GM23248 (cell line): ENCODE measurements around the gene LAMA2. TPM values are rescaled to one million over a fixed set of nuclear protein-coding genes. Genes with fewer than 3 reads are reported as not detected.

ENCODE experiments used
- DNase-seq: peaks from one replicate; pipeline ENCODE4 v3.0.0-alpha.2; 2015
- H2AFZ ChIP-seq: fragments of 200-600 bp; sonication (generic); 2 replicates; pipeline ENCODE4 v1.6.1; 2016; ENCODE audit warnings: antibody characterized with exemption
- H3F3A ChIP-seq: fragments of 200-600 bp; sonication (generic); 2 replicates; pipeline ENCODE4 v1.6.1; 2016; ENCODE audit warnings: mild to moderate bottlenecking, antibody characterized with exemption, mixed run types; ENCODE audit not compliant: insufficient read depth
- H3K27ac ChIP-seq: fragments of 200-600 bp; sonication (generic); 2 replicates; pipeline ENCODE4 v1.5.1; 2016; ENCODE audit warnings: mild to moderate bottlenecking
- H3K27me3 ChIP-seq: fragments of 200-600 bp; sonication (generic); replicated peaks from 2 replicates; pipeline ENCODE4 v1.6.1; 2016; ENCODE audit warnings: mild to moderate bottlenecking; ENCODE audit not compliant: insufficient read depth
- H3K36me3 ChIP-seq: fragments of 200-600 bp; sonication (generic); 2 replicates; pipeline ENCODE4 v1.6.1; 2016; ENCODE audit warnings: low read depth, mild to moderate bottlenecking
- H3K4me1 ChIP-seq: fragments of 200-600 bp; sonication (generic); 2 replicates; pipeline ENCODE4 v1.6.1; 2016; ENCODE audit warnings: mild to moderate bottlenecking; ENCODE audit not compliant: insufficient read depth
- H3K4me2 ChIP-seq: fragments of 200-600 bp; sonication (generic); one replicate; pipeline ENCODE4 v1.6.1; 2016; ENCODE audit warnings: mild to moderate bottlenecking; ENCODE audit not compliant: unreplicated experiment
- H3K4me3 ChIP-seq: fragments of 200-600 bp; sonication (generic); 2 replicates; pipeline ENCODE4 v1.5.1; 2016; ENCODE audit warnings: mild to moderate bottlenecking
- H3K79me2 ChIP-seq: fragments of 200-600 bp; sonication (generic); 2 replicates; pipeline ENCODE4 v1.6.1; 2016; ENCODE audit warnings: mild to moderate bottlenecking; ENCODE audit not compliant: insufficient read depth
- H3K9ac ChIP-seq: fragments of 200-600 bp; sonication (generic); 2 replicates; pipeline ENCODE4 v1.6.1; 2016; ENCODE audit warnings: mild to moderate bottlenecking
- H3K9me2 ChIP-seq: fragments of 200-600 bp; sonication (generic); 2 replicates; pipeline ENCODE4 v1.6.1; 2016; ENCODE audit warnings: mixed run types, mild to moderate bottlenecking, moderate library complexity; ENCODE audit not compliant: insufficient read depth
- H3K9me3 ChIP-seq: fragments of 200-600 bp; sonication (generic); one replicate; pipeline ENCODE4 v1.6.1; 2017; ENCODE audit warnings: low read depth
- H4K20me1 ChIP-seq: fragments of 200-600 bp; sonication (generic); 2 replicates; pipeline ENCODE4 v1.6.0; 2016; ENCODE audit not compliant: insufficient read depth
- EZH2 ChIP-seq: fragments of 200-600 bp; sonication (generic); IDR thresholded peaks from 2 replicates; pipeline ENCODE4 v1.6.1; 2018; ENCODE audit warnings: antibody characterized with exemption, mild to moderate bottlenecking; ENCODE audit not compliant: insufficient read depth, poor library complexity, severe bottlenecking
- EZH2phosphoT487 ChIP-seq: fragments of 200-600 bp; sonication (generic); IDR thresholded peaks from 2 replicates; pipeline ENCODE4 v1.6.1; 2018; ENCODE audit warnings: antibody characterized with exemption, moderate library complexity, mild to moderate bottlenecking, low read depth; ENCODE audit not compliant: insufficient read depth
- WGBS, 2 experiments: methylation state at CpG; one replicate each; pipeline ENCODE4 v1.1.6; 2015 to 2017; ENCODE audit warnings: low lambda C conversion rate in 2 of 2, low coverage in 1 of 2; ENCODE audit errors: missing lambda C conversion rate in 2 of 2; 5-methylcytosine and 5-hydroxymethylcytosine counted together
- in situ Hi-C: fragments of 300-500 bp; cut with MboI; formaldehyde crosslinking; loops from 2 replicates; pipeline ENCODE4 v1.15.0; 2020
- polyA plus RNA-seq: library from polyadenylated mRNA; unstranded; fragments of >200 nt; fragmentation: Nextera tagmentation; extraction: Ambion mirVana; gene quantifications from 2 replicates; pipeline ENCODE4 v1.2.1, GENCODE V29; 2016
- total RNA-seq: library from RNA; depleted of rRNA; stranded (reverse); fragments of >200 nt; shearing (Covaris generic); gene quantifications from 2 replicates; pipeline ENCODE4 v1.2.3, GENCODE V29; 2014

Gene LAMA2
- total and polyA plus RNA-seq, 2 experiments from 2014 or later = 8.3 to 31.1 TPM

- H3K9me3 ChIP-seq = no peaks in the 10 kb centered on the region
- no peak overlapping the region for H3K9ac ChIP-seq
- no peak overlapping the region for H3K4me3 ChIP-seq
- H3K9me2 ChIP-seq = no peaks in the 10 kb centered on the region
- H4K20me1 ChIP-seq = no peaks in the 10 kb centered on the region
- in situ Hi-C loops = no loop called here
- no peaks in the 10 kb centered on the region for H3K79me2 ChIP-seq
- no peaks in the 10 kb centered on the region for H3K4me1 ChIP-seq
- no peak for TF ChIP-seq EZH2
- no peak for TF ChIP-seq EZH2phosphoT487
- no peaks in the 10 kb centered on the region for H3K36me3 ChIP-seq
- 86 to 90% methylated on average over 8 of the region's 8 CpGs for WGBS, 2 experiments
- H3F3A ChIP-seq = no peaks in the 10 kb centered on the region
- no peaks in the 10 kb centered on the region for H3K27me3 ChIP-seq
- no peak overlapping the region for H3K27ac ChIP-seq
- no peak overlapping the region for H3K4me2 ChIP-seq
- no peak overlapping the region for H2AFZ ChIP-seq
- no peak for DNase-seq
These were observed 534.6 kb downstream of the LAMA2 start for GRCh38 chr6:129417416-129418086.

- no peak overlapping the region for H3K4me2 ChIP-seq
These were observed 536.4 kb downstream of the LAMA2 start for GRCh38 chr6:129419324-129419723.

GRCh38 chr6:129426343-129426742, 543.4 kb downstream of the LAMA2 start:
- no peaks in the 10 kb centered on the region for H3K9me3 ChIP-seq
- H4K20me1 ChIP-seq = no peaks in the 10 kb centered on the region
- no peak overlapping the region for H3K27ac ChIP-seq
- no peaks in the 10 kb centered on the region for H3K27me3 ChIP-seq
- no peaks in the 10 kb centered on the region for H3F3A ChIP-seq
- no peaks in the 10 kb centered on the region for H3K9me2 ChIP-seq
- WGBS, 2 experiments = 73 to 77% methylated on average over 2 of the region's 2 CpGs
- no peaks in the 10 kb centered on the region for H3K4me1 ChIP-seq
- in situ Hi-C loops = no loop called here
- no peaks in the 10 kb centered on the region for H3K36me3 ChIP-seq
- H3K79me2 ChIP-seq = no peaks in the 10 kb centered on the region
- no peak overlapping the region for H3K4me2 ChIP-seq
- no peak for DNase-seq
- H2AFZ ChIP-seq = no peak overlapping the region
- H3K4me3 ChIP-seq = no peak overlapping the region
- TF ChIP-seq EZH2 = no peak
- no peak for TF ChIP-seq EZH2phosphoT487
- no peak overlapping the region for H3K9ac ChIP-seq

More at GRCh38 chr6:129419324-129419723, 536.4 kb downstream of the LAMA2 start:
- Histone ChIP-seq H3F3A (no peaks in the 10 kb centered on the region), H3K4me1 (no peaks in the 10 kb centered on the region), H4K20me1 (no peaks in the 10 kb centered on the region), H3K36me3 (no peaks in the 10 kb centered on the region), H2AFZ (no peak overlapping the region), H3K9ac (no peak overlapping the region), H3K27me3 (no peaks in the 10 kb centered on the region), H3K9me2 (no peaks in the 10 kb centered on the region), H3K9me3 (no peaks in the 10 kb centered on the region), H3K79me2 (no peaks in the 10 kb centered on the region), H3K27ac (no peak overlapping the region), H3K4me3 (no peak overlapping the region)
- 91 to 92% methylated on average over 2 of the region's 2 CpGs for WGBS, 2 experiments
- in situ Hi-C loops = no loop called here
- no peak for DNase-seq
- no peak for TF ChIP-seq EZH2phosphoT487
- TF ChIP-seq EZH2 = no peak

GRCh38 chr6:129429956-129430355, 547.0 kb downstream of the LAMA2 start:
- no peaks in the 10 kb centered on the region for H3K36me3 ChIP-seq
- no peak overlapping the region for H3K4me2 ChIP-seq
- TF ChIP-seq EZH2 (no peak), EZH2phosphoT487 (no peak)
- H3K79me2 ChIP-seq = no peaks in the 10 kb centered on the region
- H3K4me3 ChIP-seq = no peak overlapping the region
- H3K4me1 ChIP-seq = no peaks in the 10 kb centered on the region
- H3K27ac ChIP-seq = no peak overlapping the region
- 96 to 100% methylated on average over 2 of the region's 2 CpGs for WGBS, 2 experiments
- no peak overlapping the region for H2AFZ ChIP-seq
- no peaks in the 10 kb centered on the region for H3K9me3 ChIP-seq
- no peaks in the 10 kb centered on the region for H3K27me3 ChIP-seq
- in situ Hi-C loops = no loop called here
- no peak overlapping the region for H3K9ac ChIP-seq
- H3F3A ChIP-seq = no peaks in the 10 kb centered on the region
- no peaks in the 10 kb centered on the region for H4K20me1 ChIP-seq
- DNase-seq = no peak
- no peaks in the 10 kb centered on the region for H3K9me2 ChIP-seq

GRCh38 chr6:129432738-129433137, 549.8 kb downstream of the LAMA2 start:
- Histone ChIP-seq H3K4me3 (no peak overlapping the region), H3K9ac (no peak overlapping the region), H3K9me3 (no peaks in the 10 kb centered on the region), H3K36me3 (no peaks in the 10 kb centered on the region), H3K79me2 (no peaks in the 10 kb centered on the region), H3K27ac (no peak overlapping the region), H3F3A (no peaks in the 10 kb centered on the region), H2AFZ (no peak overlapping the region), H3K4me2 (no peak overlapping the region), H3K9me2 (no peaks in the 10 kb centered on the region), H4K20me1 (no peaks in the 10 kb centered on the region), H3K4me1 (no peaks in the 10 kb centered on the region), H3K27me3 (no peaks in the 10 kb centered on the region)
- TF ChIP-seq EZH2phosphoT487 = no peak
- WGBS, 2 experiments = 100% methylated on average over 1 of the region's 1 CpG
- in situ Hi-C loops = no loop called here
- DNase-seq = peak; percentile 7
